Inferior parietal cortex (tissue), 1 donor: ENCODE results near the gene ZCWPW1.
"Not testable (repeated sequence)": the region's sequence is repeated elsewhere in the genome, so short reads cannot be mapped to it uniquely, and the experiment has no call there.

ENCODE experiments used
- DNase-seq: peaks from one replicate; pipeline ENCODE4 v3.0.0-alpha.2; 2016; ENCODE audit errors: extremely low spot score

Gene ZCWPW1

GRCh38 chr7:100456562-100456961, 28.1 kb upstream of the ZCWPW1 start:
- DNase-seq, result no peak

GRCh38 chr7:100455206-100455605, 26.7 kb upstream of the ZCWPW1 start:
- DNase-seq, result no peak

DNA sequence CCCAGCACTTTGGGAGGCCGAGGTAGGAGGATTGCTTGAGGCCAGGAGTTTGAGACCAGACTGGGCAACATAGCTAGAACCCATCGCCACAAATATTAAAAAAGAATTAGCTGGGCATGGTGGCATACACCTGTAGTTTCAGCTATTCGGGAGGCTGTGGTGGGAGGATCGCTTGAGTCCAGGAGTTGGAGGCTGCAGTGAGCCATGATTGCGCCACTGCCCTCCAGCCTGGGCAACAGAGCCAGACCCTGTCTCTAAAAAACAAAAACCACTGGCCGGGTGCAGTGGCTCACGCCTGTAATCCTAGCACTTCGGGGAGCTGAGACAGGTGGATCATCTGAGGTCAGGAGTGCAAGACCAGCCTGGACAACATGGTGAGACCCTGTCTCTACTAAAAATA, 25.4 kb upstream of the ZCWPW1 start:
- DNase-seq, result not testable (repeated sequence)

DNA sequence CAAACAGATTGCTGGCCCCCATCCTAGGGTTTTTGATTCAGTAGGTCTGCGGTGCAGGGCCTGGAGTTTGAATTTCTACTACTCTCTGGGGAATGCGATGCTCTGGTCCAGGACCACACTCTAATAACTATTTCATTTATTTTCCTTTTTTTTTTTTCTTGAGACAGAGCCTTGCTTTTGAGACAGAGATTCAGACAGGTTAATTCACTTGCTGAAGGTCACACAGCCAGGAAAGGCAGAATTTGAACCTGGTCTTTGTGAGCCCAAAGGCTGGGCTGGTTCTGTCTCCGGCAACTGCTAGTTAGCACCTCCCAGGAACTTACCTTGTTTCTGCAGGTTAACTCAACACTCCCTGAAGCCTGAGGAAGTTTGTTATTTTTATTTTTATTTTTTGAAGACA, 24.0 kb upstream of the ZCWPW1 start:
- DNase-seq, result no peak

GRCh38 chr7:100449190-100449795, 20.8 kb upstream of the ZCWPW1 start:
- no peak for DNase-seq

- not testable (repeated sequence) for DNase-seq
Measured at GRCh38 chr7:100447363-100447762, 18.9 kb upstream of the ZCWPW1 start.

- DNase-seq, result no peak
Measured at GRCh38 chr7:100446040-100446439, 17.5 kb upstream of the ZCWPW1 start.

GRCh38 chr7:100444311-100445278, 16.1 kb upstream of the ZCWPW1 start:
- no peak for DNase-seq

DNA sequence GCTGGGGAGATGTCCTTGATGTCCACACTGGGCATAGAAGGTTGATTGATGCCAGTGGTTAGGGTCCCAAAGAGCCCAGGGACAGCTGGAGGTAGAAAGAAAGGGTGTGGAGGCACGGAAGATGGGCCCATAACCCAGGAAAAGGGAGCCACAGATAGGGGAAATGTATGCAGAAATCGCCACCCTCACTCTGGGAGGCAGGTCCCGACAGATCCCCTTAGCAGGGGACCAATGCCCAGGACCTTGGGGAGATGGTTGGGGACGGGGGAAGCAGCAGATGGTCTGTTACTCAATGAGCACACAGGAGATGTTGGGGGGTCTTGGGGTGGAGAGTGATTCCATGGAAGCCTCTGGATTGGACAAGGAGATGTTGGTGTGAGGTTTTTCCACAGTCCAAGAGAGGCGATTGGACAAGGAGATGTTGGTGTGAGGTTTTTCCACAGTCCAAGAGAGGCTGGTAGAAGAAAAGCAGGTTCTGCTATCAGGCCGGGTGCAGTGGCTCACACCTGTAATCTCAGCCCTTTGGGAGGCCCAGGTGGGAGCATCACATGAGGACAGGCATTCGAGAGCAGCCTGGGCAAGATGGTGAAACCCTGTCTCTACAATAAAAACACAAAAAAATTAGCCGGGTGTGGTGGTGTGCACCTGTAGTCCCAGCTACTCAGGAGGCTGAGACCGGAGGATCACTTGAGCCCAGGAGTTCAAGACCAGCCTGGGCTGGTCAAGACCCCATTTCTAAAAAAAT, 14.8 kb upstream of the ZCWPW1 start:
- DNase-seq, result no peak

GRCh38 chr7:100441641-100442535, 13.4 kb upstream of the ZCWPW1 start:
- no peak for DNase-seq

- DNase-seq, result not testable (repeated sequence)
Measured at GRCh38 chr7:100439244-100439643, 10.7 kb upstream of the ZCWPW1 start.

DNA sequence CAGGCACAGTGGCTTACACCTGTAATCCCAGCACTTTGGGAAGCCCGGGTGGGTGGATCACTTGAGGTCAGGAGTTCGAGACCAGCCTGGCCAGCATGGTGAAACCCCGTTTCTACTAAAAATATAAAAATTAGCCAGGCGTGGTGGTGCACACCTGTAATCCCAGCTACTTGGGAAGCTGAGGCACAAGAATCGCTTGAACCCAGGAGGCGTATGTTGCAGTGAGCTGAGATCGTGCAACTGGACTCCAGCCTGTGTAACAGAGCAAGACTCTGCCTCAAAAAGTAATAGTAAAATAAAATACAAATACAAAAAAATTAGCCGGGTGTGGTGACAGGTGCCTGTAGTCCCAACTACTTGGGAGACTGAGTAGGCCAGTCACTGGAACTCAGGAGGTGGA, 10.2 kb upstream of the ZCWPW1 start:
- not testable (repeated sequence) for DNase-seq

DNA sequence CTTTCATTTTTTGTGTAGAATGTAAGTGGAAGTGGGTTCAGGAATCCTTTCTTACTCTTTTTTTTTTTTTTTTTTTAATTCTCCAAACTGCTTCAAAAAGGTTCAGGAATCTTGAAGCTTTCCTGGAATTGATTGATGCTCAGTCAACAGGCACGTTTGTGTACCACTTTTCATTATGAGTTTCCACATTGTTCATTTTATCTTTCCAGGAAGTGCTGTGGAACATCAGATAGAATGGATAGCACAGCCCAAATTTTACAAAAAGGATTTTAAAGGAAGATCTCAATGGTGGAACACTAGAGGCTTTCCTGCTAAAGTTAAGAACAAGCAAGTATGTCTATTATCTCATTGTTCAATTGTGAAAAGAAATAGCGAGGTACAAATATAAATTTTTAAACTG, 9.7 kb upstream of the ZCWPW1 start:
- DNase-seq, result no peak

GRCh38 chr7:100437150-100438100, 8.9 kb upstream of the ZCWPW1 start:
- no peak for DNase-seq

- DNase-seq, result no peak
Measured at GRCh38 chr7:100435401-100436304, 7.2 kb upstream of the ZCWPW1 start.

DNA sequence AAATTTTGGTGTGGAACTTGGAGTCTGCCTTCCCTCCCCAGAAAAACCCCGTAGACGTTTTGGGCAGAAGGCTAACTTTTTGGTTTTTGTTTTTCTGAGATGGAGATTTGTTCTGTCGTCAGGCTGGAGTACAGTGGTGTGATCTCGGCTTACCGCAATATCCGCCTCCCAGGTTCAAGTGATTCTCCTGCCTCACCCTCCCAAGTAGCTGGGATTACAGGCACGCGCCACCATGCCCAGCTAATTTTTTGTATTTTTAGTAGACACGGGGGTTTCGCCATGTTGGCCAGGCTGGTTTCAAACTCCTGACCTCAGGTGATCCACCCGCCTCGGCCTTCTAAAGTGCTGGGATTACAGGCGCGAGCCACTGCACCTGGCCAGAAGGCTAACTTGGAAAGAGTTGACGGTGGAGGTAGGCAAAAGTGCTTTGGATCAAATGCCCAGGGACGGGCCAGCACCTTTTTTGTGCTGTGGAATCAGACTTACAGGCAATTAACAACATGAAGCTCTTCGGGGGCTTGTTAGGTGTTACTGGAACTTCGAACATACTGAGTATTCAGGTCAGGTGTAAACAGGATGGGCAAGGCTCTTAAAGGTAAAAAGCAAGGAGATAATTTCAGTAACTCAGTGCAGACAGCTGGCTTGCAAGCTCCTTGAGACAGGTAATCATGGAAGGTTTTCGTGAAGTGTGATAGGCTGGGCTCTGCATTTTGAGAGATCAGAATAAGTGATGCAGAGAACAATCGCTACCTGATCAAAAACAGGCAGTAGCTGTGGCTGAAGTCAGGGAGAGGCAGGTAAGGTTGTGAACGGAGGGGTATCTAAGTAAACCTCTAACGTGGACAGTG, 6.0 kb upstream of the ZCWPW1 start:
- no peak for DNase-seq

DNA sequence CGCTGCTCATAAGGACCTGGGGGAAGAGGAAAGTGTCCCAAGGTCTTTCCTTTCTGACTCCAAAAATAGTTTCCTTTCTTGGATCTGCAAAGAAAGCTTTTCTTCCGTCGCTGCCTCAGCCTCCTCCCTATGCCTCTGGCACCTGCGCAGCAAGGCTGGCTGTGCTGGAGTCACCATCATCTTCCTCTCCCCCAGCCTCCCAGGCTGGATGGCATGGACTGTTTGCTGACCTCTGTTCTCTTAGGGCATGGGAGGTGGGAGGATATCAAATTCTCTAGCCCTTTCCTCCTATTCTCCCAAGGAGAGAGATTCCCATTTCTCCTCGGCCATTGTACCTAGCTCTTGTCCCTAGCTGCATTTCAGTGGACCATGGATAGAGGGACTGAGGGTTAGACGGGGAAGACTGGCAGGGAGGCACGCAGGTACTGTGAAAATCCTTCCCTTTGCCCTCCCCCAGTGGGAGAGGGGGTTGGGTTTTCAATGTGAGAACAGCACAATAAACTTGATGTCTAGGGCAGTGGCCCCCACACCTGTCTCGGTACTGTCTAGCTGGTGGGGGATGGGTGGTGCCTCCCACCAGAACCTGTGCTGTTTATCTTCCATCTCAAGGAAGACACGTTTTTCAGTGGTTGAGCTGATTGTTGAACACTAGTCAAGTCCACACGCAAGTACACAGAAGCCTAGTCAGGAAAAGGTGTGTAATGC, 5.2 kb upstream of the ZCWPW1 start:
- no peak for DNase-seq

DNA sequence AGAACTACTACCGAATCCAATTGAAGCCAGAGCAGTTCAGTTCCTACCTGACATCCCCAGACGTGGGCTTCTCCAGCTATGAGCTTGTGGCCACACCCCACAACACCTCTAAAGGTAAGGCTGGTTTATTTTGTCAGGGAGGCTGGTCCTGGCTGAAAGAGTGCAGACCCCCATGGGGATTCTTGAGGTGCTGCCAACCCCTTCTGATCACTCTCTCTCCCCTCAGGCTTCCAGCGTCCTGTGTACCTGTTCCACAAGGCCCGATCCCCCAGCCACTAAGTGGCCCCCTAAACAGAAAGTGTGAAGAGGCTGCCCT, 4.7 kb upstream of the ZCWPW1 start:
- DNase-seq, result no peak
